Measurements from ENCODE around the gene MSRB1.

DNA sequence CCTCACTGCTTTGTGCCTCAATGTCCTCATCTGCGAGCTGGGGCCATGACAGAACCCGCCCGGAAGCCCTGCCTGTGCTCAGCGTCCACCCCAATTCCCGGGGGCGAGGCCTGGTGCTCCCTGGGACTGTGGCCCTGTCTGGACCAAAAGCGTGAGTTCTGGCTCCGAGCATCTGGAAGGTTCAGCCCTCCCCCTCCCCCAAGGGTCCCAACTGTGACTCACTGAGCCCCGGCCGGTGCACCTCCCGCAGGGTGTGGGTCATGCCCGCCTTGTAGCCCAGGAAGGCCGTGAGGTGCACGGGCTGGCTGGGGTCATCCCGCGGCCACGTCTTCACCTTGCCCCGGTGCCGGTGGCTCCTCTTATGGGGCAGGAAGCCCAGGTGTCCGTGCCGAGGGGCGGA, 10.7 kb upstream of the MSRB1 start:
- TF ChIP-seq, protein P1, sequence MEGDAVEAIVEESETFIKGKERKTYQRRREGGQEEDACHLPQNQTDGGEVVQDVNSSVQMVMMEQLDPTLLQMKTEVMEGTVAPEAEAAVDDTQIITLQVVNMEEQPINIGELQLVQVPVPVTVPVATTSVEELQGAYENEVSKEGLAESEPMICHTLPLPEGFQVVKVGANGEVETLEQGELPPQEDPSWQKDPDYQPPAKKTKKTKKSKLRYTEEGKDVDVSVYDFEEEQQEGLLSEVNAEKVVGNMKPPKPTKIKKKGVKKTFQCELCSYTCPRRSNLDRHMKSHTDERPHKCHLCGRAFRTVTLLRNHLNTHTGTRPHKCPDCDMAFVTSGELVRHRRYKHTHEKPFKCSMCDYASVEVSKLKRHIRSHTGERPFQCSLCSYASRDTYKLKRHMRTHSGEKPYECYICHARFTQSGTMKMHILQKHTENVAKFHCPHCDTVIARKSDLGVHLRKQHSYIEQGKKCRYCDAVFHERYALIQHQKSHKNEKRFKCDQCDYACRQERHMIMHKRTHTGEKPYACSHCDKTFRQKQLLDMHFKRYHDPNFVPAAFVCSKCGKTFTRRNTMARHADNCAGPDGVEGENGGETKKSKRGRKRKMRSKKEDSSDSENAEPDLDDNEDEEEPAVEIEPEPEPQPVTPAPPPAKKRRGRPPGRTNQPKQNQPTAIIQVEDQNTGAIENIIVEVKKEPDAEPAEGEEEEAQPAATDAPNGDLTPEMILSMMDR (IDR thresholded peaks at IDR 0.05 in 2 of 3, conservative IDR thresholded peaks at IDR 0.05 in 1 of 3; ENCODE audit: borderline replicate concordance in 1 of 3, insufficient read depth in 1 of 3, low read depth in 2 of 3, low read length in 2 of 3) = no peak
- TF ChIP-seq CEBPB (IDR thresholded peaks at IDR 0.05; ENCODE audit: low read depth) (no peak), EZH2phosphoT487 (IDR thresholded peaks at IDR 0.05; ENCODE audit: borderline replicate concordance) (no peak), SIN3A (IDR thresholded peaks at IDR 0.05; ENCODE audit: low read depth) (no peak), EZH2 (IDR thresholded peaks at IDR 0.05) (no peak), POLR2A (IDR thresholded peaks at IDR 0.05; ENCODE audit: borderline replicate concordance, extremely low read depth, insufficient read depth, insufficient read length) (no peak)
- TF ChIP-seq, protein P2, sequence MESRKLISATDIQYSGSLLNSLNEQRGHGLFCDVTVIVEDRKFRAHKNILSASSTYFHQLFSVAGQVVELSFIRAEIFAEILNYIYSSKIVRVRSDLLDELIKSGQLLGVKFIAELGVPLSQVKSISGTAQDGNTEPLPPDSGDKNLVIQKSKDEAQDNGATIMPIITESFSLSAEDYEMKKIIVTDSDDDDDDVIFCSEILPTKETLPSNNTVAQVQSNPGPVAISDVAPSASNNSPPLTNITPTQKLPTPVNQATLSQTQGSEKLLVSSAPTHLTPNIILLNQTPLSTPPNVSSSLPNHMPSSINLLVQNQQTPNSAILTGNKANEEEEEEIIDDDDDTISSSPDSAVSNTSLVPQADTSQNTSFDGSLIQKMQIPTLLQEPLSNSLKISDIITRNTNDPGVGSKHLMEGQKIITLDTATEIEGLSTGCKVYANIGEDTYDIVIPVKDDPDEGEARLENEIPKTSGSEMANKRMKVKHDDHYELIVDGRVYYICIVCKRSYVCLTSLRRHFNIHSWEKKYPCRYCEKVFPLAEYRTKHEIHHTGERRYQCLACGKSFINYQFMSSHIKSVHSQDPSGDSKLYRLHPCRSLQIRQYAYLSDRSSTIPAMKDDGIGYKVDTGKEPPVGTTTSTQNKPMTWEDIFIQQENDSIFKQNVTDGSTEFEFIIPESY (IDR thresholded peaks at IDR 0.05; ENCODE audit: extremely low read depth, insufficient replicate concordance, low read length) = no peak
- TF ChIP-seq, protein P3, sequence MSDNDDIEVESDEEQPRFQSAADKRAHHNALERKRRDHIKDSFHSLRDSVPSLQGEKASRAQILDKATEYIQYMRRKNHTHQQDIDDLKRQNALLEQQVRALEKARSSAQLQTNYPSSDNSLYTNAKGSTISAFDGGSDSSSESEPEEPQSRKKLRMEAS (IDR thresholded peaks at IDR 0.05) = no peak

Data from HCT116 (cell line).